IMR-90 (cell line): ENCODE results near the gene NUTM1. TPM values are rescaled to one million over a fixed set of nuclear protein-coding genes. Genes with fewer than 3 reads are reported as not detected.

Experiments
- ATAC-seq: fragments of 200-7000 bp; cut with Tn5 transposase; 2 replicates; pipeline ENCODE4 v1.9.1; 2020; ENCODE audit warnings: low read depth, mild to moderate bottlenecking, moderate library complexity
- BruUV-seq: library from RNA; stranded (reverse); fragments of 400-500 nt; replicated peaks from 2 replicates; lab custom pipeline; 2021; lab: Mats Ljungman, UMichigan
- CTCF ChIA-PET: fragments of 300-600 bp; formaldehyde crosslinking; extraction: SDS; loops from one replicate; lab custom pipeline; 2021; ENCODE audit warnings: antibody characterized with exemption; lab: Yijun Ruan, JAX
- POLR2A ChIA-PET: fragments of 300-600 bp; sonication (Branson Sonifier 250); formaldehyde crosslinking; loops from one replicate; lab custom pipeline; 2022; ENCODE audit warnings: antibody characterized with exemption; ENCODE audit not compliant: unreplicated experiment; lab: Charles Lee
- DNase-seq: peaks from one replicate; pipeline ENCODE4 v3.0.0; 2013
- H2AFZ ChIP-seq: replicated peaks from 2 replicates; pipeline ENCODE3; 2013; ENCODE audit warnings: low read length, mild to moderate bottlenecking; ENCODE audit not compliant: poor library complexity
- H2AK5ac ChIP-seq: 2 replicates; pipeline ENCODE4 v1.6.1; 2013; ENCODE audit warnings: low read depth, low read length, inconsistent platforms
- H2AK9ac ChIP-seq: replicated peaks from 2 replicates; pipeline ENCODE3; 2013; ENCODE audit warnings: mild to moderate bottlenecking, low read depth, low read length, moderate library complexity; ENCODE audit not compliant: poor library complexity
- H2BK120ac ChIP-seq: 2 replicates; pipeline ENCODE4 v1.6.1; 2013; ENCODE audit warnings: low read depth, low read length, inconsistent platforms
- H2BK15ac ChIP-seq: 3 replicates; pipeline ENCODE4 v1.6.1; 2013; ENCODE audit warnings: low read depth, low read length, inconsistent platforms
- H2BK20ac ChIP-seq: 2 replicates; pipeline ENCODE4 v1.6.1; 2013; ENCODE audit warnings: low read depth, mild to moderate bottlenecking, inconsistent platforms, low read length, moderate library complexity
- H2BK5ac ChIP-seq: 2 replicates; pipeline ENCODE4 v1.6.1; 2013; ENCODE audit warnings: mild to moderate bottlenecking, low read depth, low read length, inconsistent platforms; ENCODE audit not compliant: poor library complexity, severe bottlenecking
- H3K14ac ChIP-seq: replicated peaks from 2 replicates; pipeline ENCODE4 v1.6.1; 2013; ENCODE audit warnings: low read depth, low read length, inconsistent platforms
- H3K18ac ChIP-seq: 2 replicates; pipeline ENCODE4 v1.6.1; 2013; ENCODE audit warnings: low read depth, low read length, control low read depth
- H3K23ac ChIP-seq: 2 replicates; pipeline ENCODE4 v1.6.1; 2013; ENCODE audit warnings: low read depth, low read length, inconsistent platforms
- H3K27ac ChIP-seq: 2 replicates; pipeline ENCODE4 v1.5.1; 2013; ENCODE audit warnings: mild to moderate bottlenecking, control low read depth, low read length; ENCODE audit not compliant: insufficient read depth
- H3K27me3 ChIP-seq: 2 replicates; pipeline ENCODE4 v1.6.1; 2013; ENCODE audit warnings: low read length; ENCODE audit not compliant: control insufficient read depth, insufficient read depth
- H3K36me3 ChIP-seq: 2 replicates; pipeline ENCODE4 v1.6.1; 2013; ENCODE audit warnings: low read length, mixed read lengths; ENCODE audit not compliant: control insufficient read depth, insufficient read depth
- H3K4ac ChIP-seq: 2 replicates; pipeline ENCODE4 v1.6.1; 2013; ENCODE audit warnings: low read depth, low read length, inconsistent platforms
- H3K4me1 ChIP-seq: 2 replicates; pipeline ENCODE4 v1.6.1; 2013; ENCODE audit warnings: low read length, mixed read lengths; ENCODE audit not compliant: control insufficient read depth, insufficient read depth
- H3K4me2 ChIP-seq: 2 replicates; pipeline ENCODE4 v1.6.1; 2013; ENCODE audit warnings: low read depth, mild to moderate bottlenecking, control low read depth, low read length, moderate library complexity
- H3K4me3 ChIP-seq: 2 replicates; pipeline ENCODE4 v1.5.1; 2013; ENCODE audit warnings: low read depth, mild to moderate bottlenecking, control low read depth, low read length, moderate library complexity; ENCODE audit not compliant: insufficient read depth
- H3K56ac ChIP-seq: 2 replicates; pipeline ENCODE4 v1.6.1; 2013; ENCODE audit warnings: low read length, inconsistent platforms; ENCODE audit not compliant: insufficient read depth; ENCODE audit errors: extremely low read depth
- H3K79me1 ChIP-seq, 2 experiments: 2 replicates each; pipeline ENCODE4 v1.6.1; 2013; ENCODE audit warnings: low read length in 2 of 2, inconsistent platforms in 1 of 2, low read depth in 1 of 2
- H3K9ac ChIP-seq: 2 replicates; pipeline ENCODE4 v1.6.1; 2013; ENCODE audit warnings: low read depth, low read length, control low read depth
- H3K9me1 ChIP-seq: 2 replicates; pipeline ENCODE4 v1.6.1; 2013; ENCODE audit warnings: low read length, inconsistent platforms; ENCODE audit not compliant: insufficient read depth
- H3K9me3 ChIP-seq: 2 replicates; pipeline ENCODE4 v1.6.1; 2013; ENCODE audit warnings: low read length; ENCODE audit not compliant: control insufficient read depth, insufficient read depth
- H4K20me1 ChIP-seq: 2 replicates; pipeline ENCODE4 v1.6.1; 2013; ENCODE audit warnings: low read length, inconsistent platforms; ENCODE audit not compliant: insufficient read depth
- H4K5ac ChIP-seq: 2 replicates; pipeline ENCODE4 v1.6.1; 2013; ENCODE audit warnings: mild to moderate bottlenecking, low read depth, low read length, control low read depth
- H4K8ac ChIP-seq, 2 experiments: 2 replicates each; pipeline ENCODE4 v1.6.1; 2013; ENCODE audit warnings: low read depth in 2 of 2, low read length in 2 of 2, control low read depth in 1 of 2, inconsistent platforms in 1 of 2
- H4K91ac ChIP-seq: 2 replicates; pipeline ENCODE4 v1.6.1; 2013; ENCODE audit warnings: low read depth, low read length, inconsistent platforms; ENCODE audit not compliant: insufficient read depth
- ELK1 ChIP-seq: fragments of 150-350 bp; IDR thresholded peaks from 2 replicates; pipeline ENCODE4 v1.6.1; 2016; ENCODE audit warnings: low read depth, mild to moderate bottlenecking, low read length, moderate library complexity, borderline replicate concordance
- MAZ ChIP-seq: IDR thresholded peaks from 2 replicates; pipeline ENCODE4 v1.6.1; 2012; ENCODE audit warnings: low read depth, mild to moderate bottlenecking, low read length, improper control_type of control experiment, moderate library complexity, borderline replicate concordance
- NFE2L2 ChIP-seq: fragments of 150-350 bp; IDR thresholded peaks from 2 replicates; pipeline ENCODE4 v1.6.1; 2016; ENCODE audit warnings: low read depth, mild to moderate bottlenecking, low read length
- WGBS, 2 experiments: methylation state at CpG; one replicate each; pipeline versions ENCODE4 v1.1.5 to v1.1.7; 2013; ENCODE audit warnings: missing lambda C conversion rate in 2 of 2; ENCODE audit not compliant: insufficient read length in 1 of 2; ENCODE audit errors: extremely low coverage in 2 of 2; 5-methylcytosine and 5-hydroxymethylcytosine counted together
- dilution Hi-C: fragments of 300-500 bp; cut with HindIII; formaldehyde crosslinking; loops from one replicate; pipeline ENCODE4 v1.14.3; 2018; ENCODE audit warnings: low sequenced_read_pairs; ENCODE audit not compliant: unreplicated experiment
- in situ Hi-C: fragments of 300-500 bp; cut with MboI; formaldehyde crosslinking; loops from 3 replicates; pipeline ENCODE4 v1.14.3; 2019; ENCODE audit warnings: low sequenced_read_pairs, inconsistent platforms, mixed read lengths
- intact Hi-C: fragments of 100-400 bp; cut with micrococcal nuclease; formaldehyde crosslinking; loops from 2 replicates; pipeline ENCODE4 v1.10.0; 2022
- polyA plus RNA-seq, 3 experiments: library from polyadenylated mRNA; depleted of rRNA; stranded (reverse); fragments of >200 nt; gene quantifications; 2 replicates each; pipeline ENCODE4 v1.2.3, GENCODE V29; 2012; ENCODE audit warnings: low replicate concordance in 1 of 3
- total RNA-seq: library from RNA; depleted of rRNA; stranded (reverse); fragments of >200 nt; gene quantifications from 2 replicates; pipeline ENCODE4 v1.2.3, GENCODE V29; 2012

The NUTM1 gene
- total and polyA plus RNA-seq, 2 of the 4 experiments (the other 2 are of a cell fraction), result not detected

- dilution Hi-C loops, result no loop called here
- Histone ChIP-seq H3K56ac (no peak overlapping the region), H3K9me3 (no peaks in the 10 kb centered on the region), H3K4ac (no peak overlapping the region), H4K5ac (no peak overlapping the region), H3K4me3 (no peak overlapping the region), H3K27ac (no peak overlapping the region), H3K4me2 (no peak overlapping the region), H4K91ac (no peak overlapping the region), H3K27me3 (no peaks in the 10 kb centered on the region), H4K20me1 (no peaks in the 10 kb centered on the region), H2BK15ac (no peak overlapping the region), H3K36me3 (peaks cover 32% of the 10 kb centered on the region), H4K8ac (no peak overlapping the region), H3K4me1 (no peaks in the 10 kb centered on the region), H2BK120ac (no peak overlapping the region), H3K9ac (no peak overlapping the region), H2AK9ac (no peak overlapping the region), H2AFZ (no peak overlapping the region), H3K14ac (no peak overlapping the region), H3K79me1 (no peaks in the 10 kb centered on the region), H2AK5ac (no peak overlapping the region), H2BK5ac (no peak overlapping the region), H3K23ac (no peak overlapping the region), H3K18ac (no peak overlapping the region), H2BK20ac (no peak overlapping the region), H3K9me1 (no peaks in the 10 kb centered on the region)
- POLR2A ChIA-PET, result no interaction called here
- BruUV-seq, result no TSS peak
- in situ Hi-C loops, result no loop called here
- WGBS, 2 experiments, result no CpG with 5 or more reads among the region's 1 CpG
- no peak for TF ChIP-seq MAZ
- no peak for TF ChIP-seq ELK1
- no peak for TF ChIP-seq NFE2L2
- CTCF ChIA-PET, result interaction anchor here (1.1 to 1.2 kb wide), 2 partner anchors 9 to 22 kb away, joined by 3 to 4 read pairs; partner anchors contain the start of gene LPCAT4
- intact Hi-C loops, result loop anchor here (5.0 kb wide), 1 partner anchor 225 kb away; the partner anchor contains the start of gene GOLGA8B
- DNase-seq (no peak), ATAC-seq (no peak)
Measured at GRCh38 chr15:34357653-34358052, 14.5 kb downstream of the NUTM1 start.
